GM19463 (cell line): ENCODE results near the gene AFF4.
A peak's percentile ranks its signal among the peaks of the same experiment; 100 is the strongest.

Source experiments
- ATAC-seq: cut with Tn5 transposase; IDR thresholded peaks from one replicate; pipeline ENCODE4 v1.9.1; 2021; ENCODE audit warnings: mild to moderate bottlenecking, moderate library complexity; ENCODE audit not compliant: unreplicated experiment

The AFF4 gene

DNA sequence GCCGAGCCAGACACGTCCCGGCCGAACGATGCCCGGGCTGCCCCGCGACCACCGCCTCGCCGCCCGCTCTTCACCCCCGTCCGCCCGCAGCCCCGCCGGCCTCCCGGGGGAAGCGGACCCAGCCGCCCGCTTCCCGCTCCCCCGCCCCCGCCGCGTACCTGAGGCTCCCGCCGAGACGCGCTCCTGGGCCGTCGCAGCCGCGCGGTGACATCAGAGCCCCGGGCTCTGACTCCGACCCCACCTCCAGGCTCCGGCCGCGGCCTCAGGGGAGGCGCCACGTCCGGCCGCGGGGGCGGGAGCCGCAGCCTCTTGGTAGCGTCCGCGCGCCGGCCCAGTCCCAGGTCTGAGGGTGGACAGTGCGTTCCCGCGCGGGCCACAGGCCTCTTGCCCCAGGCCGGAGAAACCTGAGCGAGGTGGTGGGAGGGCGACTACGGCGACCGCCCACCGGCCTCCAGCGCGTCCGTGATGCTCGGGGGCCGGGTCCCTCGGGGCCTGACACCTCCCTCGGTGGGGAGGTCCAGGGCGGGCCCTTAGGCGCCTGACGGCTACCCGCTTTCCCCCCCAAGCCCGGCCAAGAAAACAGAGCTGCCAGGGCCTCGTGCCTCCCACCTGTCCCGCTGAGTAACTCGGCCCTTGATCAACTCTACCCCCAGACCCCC, 132.9 kb downstream of the AFF4 start, which contains the start of gene SHROOM1:
Gene SHROOM1 (minus strand): TSS at position 212 of the 659 bp plus-strand sequence. CDS start 4,507 bp downstream, outside the sequence.
- ATAC-seq: peak; percentile 77

DNA sequence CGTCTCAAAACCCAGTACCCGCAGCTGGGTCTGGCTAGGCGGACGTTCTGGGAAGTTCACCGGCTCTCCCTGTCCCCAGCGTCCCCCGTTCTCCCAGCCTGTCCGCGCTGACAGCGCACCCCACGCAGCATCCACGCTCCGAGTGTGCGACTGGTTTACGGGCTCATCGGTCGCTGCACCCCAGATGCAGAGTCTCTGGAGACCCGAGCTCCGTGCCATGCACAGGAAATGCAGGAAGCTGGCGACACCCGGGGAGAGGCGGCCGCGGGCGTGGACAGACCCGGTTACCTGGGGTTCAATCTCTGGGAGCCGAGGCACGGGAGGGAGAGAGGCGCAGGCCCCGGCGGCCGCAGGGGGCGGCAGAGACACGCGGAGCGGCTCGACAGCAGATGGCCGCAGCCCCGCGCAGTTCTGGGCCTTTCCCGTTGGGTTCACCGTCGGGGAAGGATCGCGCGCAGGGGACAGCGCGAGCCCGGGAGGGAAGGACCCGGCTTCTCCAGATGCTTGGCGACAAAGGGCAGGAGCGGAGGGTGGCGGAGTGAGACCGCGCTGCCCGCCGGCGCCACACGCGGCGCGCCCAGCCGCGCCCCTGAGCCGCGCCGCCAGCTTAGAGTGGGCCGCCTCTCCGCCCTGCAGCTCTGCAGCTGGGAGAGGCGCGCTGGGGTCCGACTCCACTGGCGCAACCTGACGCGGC, 133.5 kb downstream of the AFF4 start:
- peak; percentile 78 for ATAC-seq

GRCh38 chr5:132828846-132829494, 134.5 kb downstream of the AFF4 start:
- ATAC-seq: no peak

GRCh38 chr5:132827943-132828673, 135.3 kb downstream of the AFF4 start:
- ATAC-seq: no peak

DNA sequence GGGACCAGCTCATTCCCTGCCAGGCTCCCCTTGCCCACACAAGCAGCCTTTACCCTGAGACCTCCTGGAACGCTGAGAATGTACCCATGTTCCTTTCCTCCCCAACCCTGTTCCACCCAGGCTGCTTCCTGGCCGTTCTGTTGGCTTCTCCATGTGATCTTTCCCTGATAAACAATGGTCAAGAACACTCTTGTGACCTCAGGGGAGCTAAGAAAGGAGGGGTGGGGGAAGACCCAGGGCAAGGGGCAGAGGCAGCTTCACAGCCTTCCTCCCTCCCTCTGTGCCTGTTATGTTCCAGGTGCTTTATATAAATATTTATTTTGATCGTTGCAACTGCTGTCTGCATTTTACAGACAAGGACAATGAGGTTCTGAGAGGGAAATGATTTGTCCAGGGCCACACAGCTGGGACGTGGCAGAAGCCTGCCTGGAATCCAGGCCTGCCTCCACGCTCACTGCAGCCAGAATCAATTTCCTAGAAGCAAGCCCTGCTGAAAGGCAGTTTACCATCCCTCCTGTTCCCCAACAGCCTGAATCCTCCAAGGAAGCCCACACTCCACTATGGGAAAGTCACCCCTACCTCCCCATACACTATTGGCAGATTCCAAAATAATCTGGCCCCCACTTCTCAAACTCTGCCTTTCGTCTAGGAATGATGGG, 136.9 kb downstream of the AFF4 start:
- no peak for ATAC-seq

DNA sequence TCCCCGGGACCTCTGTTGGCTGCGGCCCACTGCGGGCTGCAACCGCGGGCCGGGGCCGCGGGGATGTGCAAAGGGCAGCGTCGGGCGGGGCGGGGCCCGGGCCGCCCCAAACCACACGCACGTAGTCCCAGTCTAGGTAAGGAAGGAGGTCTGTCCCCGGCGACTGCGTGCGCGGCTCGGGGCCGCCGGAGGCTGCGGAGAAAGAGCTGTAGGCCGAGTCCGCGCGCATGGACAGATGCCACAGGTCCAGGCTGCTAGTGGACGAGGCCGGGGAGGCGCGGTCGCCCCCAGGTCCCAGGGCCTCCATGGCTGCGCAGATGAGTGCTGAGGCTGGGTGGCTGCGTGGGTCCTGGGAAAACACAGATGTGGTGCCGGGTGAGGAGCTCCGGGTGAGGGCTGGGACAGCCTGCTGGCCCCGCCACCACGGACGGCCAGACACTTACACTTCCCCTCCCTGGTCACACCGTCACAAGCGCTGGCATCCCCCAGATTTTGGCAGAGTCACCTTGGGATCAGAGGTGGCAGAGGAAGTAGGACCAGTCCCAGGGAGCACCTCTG, 137.5 kb downstream of the AFF4 start:
- no peak for ATAC-seq
